A673 (cell line): ENCODE results near the gene PHF14. TPM values are rescaled to one million over a fixed set of nuclear protein-coding genes. Genes with fewer than 3 reads are reported as not detected.

Experiments used
- BruUV-seq: library from RNA; stranded (reverse); fragments of 400-500 nt; replicated peaks from 2 replicates; lab custom pipeline; 2021; lab: Mats Ljungman, UMichigan
- CTCF ChIA-PET: fragments of 300-600 bp; sonication (Branson Sonifier 250); formaldehyde crosslinking; loops from one replicate; lab custom pipeline; 2022; ENCODE audit warnings: antibody characterized with exemption; lab: Charles Lee
- POLR2A ChIA-PET: fragments of 300-600 bp; sonication (Branson Sonifier 250); formaldehyde crosslinking; loops from one replicate; lab custom pipeline; 2022; ENCODE audit warnings: antibody characterized with exemption; ENCODE audit not compliant: low non-redundant PET; lab: Charles Lee
- DNase-seq: peaks from one replicate; pipeline ENCODE4 v3.0.0-alpha.2; 2015; ENCODE audit warnings: low spot score
- H3K27ac ChIP-seq: fragments of 200-600 bp; sonication (generic); 2 replicates; pipeline ENCODE4 v1.5.1; 2016; ENCODE audit warnings: mixed run types, low read depth, mild to moderate bottlenecking, mixed read lengths, antibody characterized with exemption, low read length; ENCODE audit not compliant: poor library complexity, severe bottlenecking
- H3K27me3 ChIP-seq: fragments of 200-600 bp; sonication (generic); replicated peaks from 2 replicates; pipeline ENCODE4 v1.6.1; 2017; ENCODE audit warnings: mixed run types, low read depth, mild to moderate bottlenecking, mixed read lengths, antibody characterized with exemption, low read length; ENCODE audit not compliant: insufficient read depth, poor library complexity
- H3K36me3 ChIP-seq: fragments of 200-600 bp; sonication (generic); 2 replicates; pipeline ENCODE4 v1.6.1; 2016; ENCODE audit warnings: mixed run types, mild to moderate bottlenecking, mixed read lengths, antibody characterized with exemption, low read length; ENCODE audit not compliant: insufficient read depth, poor library complexity, severe bottlenecking
- H3K4me1 ChIP-seq: fragments of 200-600 bp; sonication (generic); 2 replicates; pipeline ENCODE4 v1.6.1; 2017; ENCODE audit warnings: mixed run types, mild to moderate bottlenecking, mixed read lengths, antibody characterized with exemption, low read length; ENCODE audit not compliant: insufficient read depth, poor library complexity, severe bottlenecking
- H3K4me3 ChIP-seq: fragments of 200-600 bp; sonication (generic); 2 replicates; pipeline ENCODE4 v1.5.1; 2016; ENCODE audit warnings: low read depth, mixed run types, mild to moderate bottlenecking, mixed read lengths, low read length; ENCODE audit not compliant: poor library complexity, severe bottlenecking
- H3K9me3 ChIP-seq: fragments of 200-600 bp; sonication (generic); 2 replicates; pipeline ENCODE4 v1.6.1; 2016; ENCODE audit warnings: mixed run types, low read depth, mild to moderate bottlenecking, mixed read lengths, antibody characterized with exemption, low read length; ENCODE audit not compliant: poor library complexity, severe bottlenecking
- EZH2 ChIP-seq: fragments of 200-600 bp; sonication (generic); IDR thresholded peaks from 2 replicates; pipeline ENCODE4 v1.6.1; 2017; ENCODE audit warnings: borderline replicate concordance, low read depth, mild to moderate bottlenecking, mixed read lengths, antibody characterized with exemption, low read length; ENCODE audit not compliant: poor library complexity, severe bottlenecking
- intact Hi-C: fragments of 100-400 bp; cut with micrococcal nuclease; formaldehyde crosslinking; loops from one replicate; pipeline ENCODE4 v1.10.0; 2022; ENCODE audit not compliant: unreplicated experiment
- total RNA-seq: library from RNA; stranded (reverse); gene quantifications from 2 replicates; pipeline ENCODE4 v1.2.3, GENCODE V29; 2021
- TF ChIP-seq, protein P1 (sequence below): fragments of 300-800, 200-600 bp; sonication (generic); conservative IDR thresholded peaks from 2 replicates; pipeline ENCODE4 v1.5.1; 2017; ENCODE audit warnings: low read depth, mild to moderate bottlenecking, antibody characterized with exemption, low read length, moderate library complexity, mixed read lengths

Gene PHF14
- total RNA-seq, 1 experiment from 2014 or later: 79.5 TPM

- intact Hi-C loops: no loop called here
- DNase-seq: no peak
- Histone ChIP-seq H3K4me3 (no peak overlapping the region), H3K9me3 (no peaks in the 10 kb centered on the region), H3K27me3 (no peaks in the 10 kb centered on the region), H3K27ac (peak overlapping the region; percentile 14), H3K4me1 (no peaks in the 10 kb centered on the region), H3K36me3 (no peaks in the 10 kb centered on the region)
- CTCF ChIA-PET: no interaction called here
- no TSS peak for BruUV-seq
- TF ChIP-seq, protein P1, sequence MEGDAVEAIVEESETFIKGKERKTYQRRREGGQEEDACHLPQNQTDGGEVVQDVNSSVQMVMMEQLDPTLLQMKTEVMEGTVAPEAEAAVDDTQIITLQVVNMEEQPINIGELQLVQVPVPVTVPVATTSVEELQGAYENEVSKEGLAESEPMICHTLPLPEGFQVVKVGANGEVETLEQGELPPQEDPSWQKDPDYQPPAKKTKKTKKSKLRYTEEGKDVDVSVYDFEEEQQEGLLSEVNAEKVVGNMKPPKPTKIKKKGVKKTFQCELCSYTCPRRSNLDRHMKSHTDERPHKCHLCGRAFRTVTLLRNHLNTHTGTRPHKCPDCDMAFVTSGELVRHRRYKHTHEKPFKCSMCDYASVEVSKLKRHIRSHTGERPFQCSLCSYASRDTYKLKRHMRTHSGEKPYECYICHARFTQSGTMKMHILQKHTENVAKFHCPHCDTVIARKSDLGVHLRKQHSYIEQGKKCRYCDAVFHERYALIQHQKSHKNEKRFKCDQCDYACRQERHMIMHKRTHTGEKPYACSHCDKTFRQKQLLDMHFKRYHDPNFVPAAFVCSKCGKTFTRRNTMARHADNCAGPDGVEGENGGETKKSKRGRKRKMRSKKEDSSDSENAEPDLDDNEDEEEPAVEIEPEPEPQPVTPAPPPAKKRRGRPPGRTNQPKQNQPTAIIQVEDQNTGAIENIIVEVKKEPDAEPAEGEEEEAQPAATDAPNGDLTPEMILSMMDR: no peak
- no peak for TF ChIP-seq EZH2
- POLR2A ChIA-PET: interaction anchor here (0.6 kb wide), 1 partner anchor 123 kb away, joined by 3 read pairs; no protein-coding TSS in a partner anchor
Observed at GRCh38 chr7:11082121-11082520, 108.4 kb downstream of the PHF14 start.

DNA sequence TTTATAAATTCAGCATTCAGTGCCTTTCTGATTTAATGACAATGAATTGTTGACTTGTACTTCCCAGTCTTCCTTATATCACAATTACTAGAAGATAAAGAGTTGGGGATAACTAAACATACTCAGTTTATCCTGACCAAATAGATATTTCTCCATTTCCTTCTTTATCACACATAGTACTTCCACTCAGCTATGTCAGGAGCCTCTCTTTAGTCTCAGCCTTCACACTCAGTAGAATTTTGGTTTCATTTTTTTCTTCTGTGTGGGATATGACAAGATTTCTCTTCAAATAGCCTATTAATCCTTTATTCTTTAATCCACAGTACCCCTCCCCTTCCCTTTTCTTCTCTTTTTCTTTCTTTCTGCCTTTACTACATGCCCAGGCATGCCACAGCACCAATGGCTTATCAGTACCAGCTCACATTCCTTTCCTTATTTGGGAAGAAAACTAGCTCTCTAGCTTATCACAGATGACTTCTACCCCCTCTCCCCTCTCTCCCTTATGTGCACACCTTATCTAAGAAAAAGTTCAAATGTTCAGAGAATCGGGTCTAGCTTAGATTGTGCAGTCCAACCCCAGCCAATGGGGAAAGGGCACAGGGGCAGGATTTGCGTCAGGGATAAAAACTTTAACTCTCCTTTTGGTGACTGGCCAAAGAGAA lies 109.0 kb downstream of the PHF14 start:
- intact Hi-C loops: no loop called here
- no peak for TF ChIP-seq EZH2
- TF ChIP-seq, protein P1: no peak
- H3K36me3 ChIP-seq: no peaks in the 10 kb centered on the region
- no TSS peak for BruUV-seq
- ChIA-PET POLR2A (interaction anchor here (0.6 kb wide), 1 partner anchor 124 kb away, joined by 3 read pairs; no protein-coding TSS in a partner anchor), CTCF (no interaction called here)
- peak overlapping the region; percentile 14 for H3K27ac ChIP-seq
- H3K9me3 ChIP-seq: no peaks in the 10 kb centered on the region
- no peak for DNase-seq
- no peaks in the 10 kb centered on the region for H3K4me1 ChIP-seq
- H3K4me3 ChIP-seq: no peak overlapping the region
- no peaks in the 10 kb centered on the region for H3K27me3 ChIP-seq

- Histone ChIP-seq H3K36me3 (no peaks in the 10 kb centered on the region), H3K27ac (no peak overlapping the region), H3K4me3 (no peak overlapping the region), H3K27me3 (no peaks in the 10 kb centered on the region), H3K9me3 (no peaks in the 10 kb centered on the region), H3K4me1 (no peaks in the 10 kb centered on the region)
- ChIA-PET CTCF (no interaction called here), POLR2A (no interaction called here)
- TF ChIP-seq EZH2: no peak
- TF ChIP-seq, protein P1: no peak
- DNase-seq: no peak
- intact Hi-C loops: no loop called here
- no TSS peak for BruUV-seq
Observed at GRCh38 chr7:11083214-11083568, 109.5 kb downstream of the PHF14 start.
